ENCODE results near the gene CACNB1.

The CACNB1 gene

DNA sequence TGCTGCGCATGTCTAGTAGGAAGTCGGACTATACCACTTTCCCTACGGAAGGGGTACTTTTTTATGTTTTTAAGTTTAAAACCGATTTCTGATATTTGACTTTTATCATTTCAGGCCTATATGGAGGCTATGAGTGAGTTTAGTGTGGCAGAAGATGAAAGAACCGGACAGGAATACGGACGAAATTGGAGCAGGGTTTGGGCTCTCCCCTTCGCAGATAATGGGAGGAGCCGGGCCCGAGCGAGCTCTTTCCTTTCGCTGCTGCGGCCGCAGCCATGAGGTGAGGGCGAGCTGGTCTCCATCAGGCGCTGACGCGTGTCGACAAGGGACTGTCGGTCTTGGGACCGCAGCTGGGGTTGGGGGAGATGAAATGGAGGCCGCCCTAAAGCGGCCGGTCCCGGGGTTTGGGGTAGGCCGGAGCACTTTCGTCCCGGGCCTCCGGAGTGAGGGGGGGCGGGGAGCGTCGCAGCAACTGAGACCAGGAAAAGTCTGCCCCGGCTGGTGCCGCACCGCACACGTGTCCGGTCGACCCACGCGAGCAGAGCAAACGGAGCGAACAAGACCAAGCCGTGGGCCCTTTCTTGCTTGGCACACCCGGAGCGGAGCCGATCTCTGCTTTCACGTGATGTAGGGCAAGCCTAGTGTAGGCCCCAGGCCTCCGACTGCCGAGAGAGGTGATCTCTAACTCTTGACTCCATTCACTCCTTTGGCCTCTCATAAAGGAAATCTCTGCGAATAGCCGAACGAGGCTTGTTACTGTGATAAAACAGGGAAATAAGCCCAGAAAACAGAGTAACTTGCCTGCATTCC lies 2.8 kb upstream of the CACNB1 start, which contains the start of gene RPL19:
RPL19 (plus strand) TSS at position 214 of the 810 bp plus-strand sequence; CDS start at position 276, 62 bp downstream.
- DNase-seq, result peak; percentile 59 to 66 (median 63)

- DNase-seq, result peak; percentile 64 to 73 (median 68)
Observed at GRCh38 chr17:39199820-39200069, 2.3 kb upstream of the CACNB1 start.

- no peak for DNase-seq
Observed at GRCh38 chr17:39198186-39198566, 707 bp upstream of the CACNB1 start.

DNA sequence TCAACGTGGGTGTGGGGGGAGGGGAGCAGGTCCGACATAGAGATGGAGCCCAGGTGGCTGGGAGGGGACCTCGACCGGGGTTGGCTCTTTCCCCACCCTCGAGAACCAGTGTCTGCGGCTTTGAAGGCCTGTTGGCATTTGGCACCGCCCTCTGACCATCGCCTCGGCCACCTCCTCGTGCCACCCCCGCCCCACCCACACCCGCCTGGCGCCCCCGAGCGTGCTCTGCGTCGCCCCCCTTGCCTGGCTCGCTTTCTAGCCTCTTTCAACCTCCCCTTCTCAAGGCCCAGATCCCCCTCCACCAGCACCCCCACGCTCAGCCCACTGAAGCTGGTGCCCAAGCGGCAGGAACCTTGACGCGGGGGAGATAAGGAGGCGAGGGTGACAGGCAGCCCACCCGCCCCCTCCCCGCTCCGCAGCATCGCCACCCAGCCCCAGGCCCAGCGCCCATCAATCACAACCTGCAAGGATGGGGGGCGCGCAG lies 619 bp downstream of the CACNB1 start:
- no peak for DNase-seq

GRCh38 chr17:39196241-39196807 lies 1.1 kb downstream of the CACNB1 start:
- no peak for DNase-seq

- no peak for DNase-seq
Observed at GRCh38 chr17:39195568-39196160, 1.8 kb downstream of the CACNB1 start.

DNA sequence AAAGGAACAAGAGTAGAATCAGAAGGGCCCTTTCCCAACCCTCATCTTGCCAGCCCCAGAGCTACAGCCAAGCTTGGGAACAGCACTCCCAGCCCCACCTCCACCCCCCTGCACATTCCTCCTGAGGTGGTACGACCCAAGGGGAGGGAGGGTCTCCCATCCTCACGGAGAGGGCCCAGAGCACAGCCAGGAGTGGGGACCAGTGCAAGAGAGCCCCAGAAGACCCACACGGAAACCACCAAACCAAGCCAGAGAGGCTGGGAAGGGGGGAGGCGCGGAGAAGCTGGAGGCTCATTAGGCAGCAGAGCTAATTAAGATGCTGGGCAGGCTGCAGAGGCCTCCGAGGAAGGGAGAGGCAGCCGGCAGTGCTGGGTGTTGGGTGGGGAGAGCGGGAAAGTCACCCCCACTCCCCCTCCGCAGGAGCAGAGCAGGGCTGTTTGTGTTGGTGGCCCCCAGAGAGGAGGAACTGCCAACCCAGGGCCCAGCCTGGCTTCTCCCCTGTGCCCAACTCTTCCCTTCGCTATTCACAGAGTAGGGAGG lies 2.4 kb downstream of the CACNB1 start:
- no peak for DNase-seq

DNA sequence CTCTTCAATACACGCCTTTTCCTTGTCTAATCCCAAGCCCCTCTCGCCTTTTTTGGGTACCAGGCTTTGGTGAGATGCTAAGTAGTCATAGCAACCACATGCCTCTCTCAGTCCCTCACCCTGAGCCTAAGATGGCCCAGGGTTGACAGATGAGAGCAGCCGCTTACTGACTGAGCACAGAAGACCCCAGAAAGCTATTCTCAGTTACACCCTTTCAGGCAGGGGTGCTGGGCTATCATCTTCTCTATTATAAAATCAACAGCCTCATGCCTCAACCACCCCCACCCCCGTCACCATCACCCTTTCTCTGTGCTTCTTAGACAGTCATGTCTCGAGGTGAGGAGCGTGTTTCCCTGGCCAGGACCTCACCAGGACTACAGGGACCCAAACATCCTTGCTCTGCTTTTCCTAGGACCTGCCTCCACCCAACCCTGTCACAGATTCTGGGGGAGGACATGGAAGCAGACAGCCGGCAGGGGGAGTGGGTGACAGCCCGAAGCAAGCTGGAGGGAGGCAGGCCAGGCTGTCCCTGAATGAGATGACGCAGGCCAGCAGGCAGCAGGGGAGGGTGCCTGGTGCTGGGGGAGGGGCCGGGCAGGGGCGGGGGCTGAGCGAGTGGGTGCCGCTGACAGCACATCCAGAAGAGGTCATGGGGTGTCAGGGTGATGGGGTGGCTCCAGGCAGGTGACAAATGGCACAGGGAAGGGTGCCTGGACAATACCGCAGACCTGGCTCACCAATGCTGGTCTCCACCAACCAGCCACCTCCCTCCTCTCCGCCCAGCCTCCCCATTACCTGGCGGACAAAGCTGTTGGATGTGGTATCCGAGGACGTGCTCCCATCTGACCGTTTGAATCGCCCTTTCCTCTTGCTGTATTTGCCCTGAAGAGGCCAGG lies 3.1 kb downstream of the CACNB1 start:
- DNase-seq, result no peak

DNA sequence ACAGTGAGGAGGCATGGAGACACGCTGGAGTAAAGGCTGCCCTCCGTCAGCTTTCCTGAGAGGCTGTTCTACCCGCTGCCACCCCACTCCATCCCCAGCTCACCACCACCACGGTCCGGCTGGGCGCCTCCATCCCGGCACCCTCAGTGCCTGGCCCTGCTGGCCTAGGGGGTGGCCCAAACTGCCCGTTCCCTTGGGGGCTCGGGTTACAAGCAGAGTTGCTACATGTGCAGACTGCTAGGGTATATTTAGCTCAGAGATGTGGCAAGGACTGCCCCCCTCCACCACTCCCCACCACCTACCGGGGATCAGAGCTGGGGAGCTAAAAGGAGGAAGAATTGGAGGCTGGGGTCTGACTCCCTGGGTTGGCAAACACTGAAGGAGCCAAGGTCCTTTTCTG lies 4.1 kb downstream of the CACNB1 start:
- no peak for DNase-seq

DNA sequence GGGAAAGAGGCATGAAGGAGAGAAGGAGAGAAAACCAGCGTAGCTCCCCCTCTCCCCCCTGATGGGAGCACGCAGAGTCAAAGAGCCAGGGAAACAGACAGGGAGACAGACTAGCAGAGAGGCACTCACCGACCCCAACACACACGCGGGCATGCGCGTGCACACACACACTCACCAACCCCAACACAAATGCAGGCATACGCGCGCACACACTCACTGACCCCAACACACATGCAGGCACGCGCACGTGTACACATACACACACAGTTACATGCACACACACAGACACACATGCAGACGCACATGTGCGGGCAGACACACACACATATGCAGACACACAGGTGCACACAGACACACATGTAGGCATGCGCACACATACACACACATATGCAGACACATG lies 4.6 kb downstream of the CACNB1 start:
- no peak for DNase-seq

DNA sequence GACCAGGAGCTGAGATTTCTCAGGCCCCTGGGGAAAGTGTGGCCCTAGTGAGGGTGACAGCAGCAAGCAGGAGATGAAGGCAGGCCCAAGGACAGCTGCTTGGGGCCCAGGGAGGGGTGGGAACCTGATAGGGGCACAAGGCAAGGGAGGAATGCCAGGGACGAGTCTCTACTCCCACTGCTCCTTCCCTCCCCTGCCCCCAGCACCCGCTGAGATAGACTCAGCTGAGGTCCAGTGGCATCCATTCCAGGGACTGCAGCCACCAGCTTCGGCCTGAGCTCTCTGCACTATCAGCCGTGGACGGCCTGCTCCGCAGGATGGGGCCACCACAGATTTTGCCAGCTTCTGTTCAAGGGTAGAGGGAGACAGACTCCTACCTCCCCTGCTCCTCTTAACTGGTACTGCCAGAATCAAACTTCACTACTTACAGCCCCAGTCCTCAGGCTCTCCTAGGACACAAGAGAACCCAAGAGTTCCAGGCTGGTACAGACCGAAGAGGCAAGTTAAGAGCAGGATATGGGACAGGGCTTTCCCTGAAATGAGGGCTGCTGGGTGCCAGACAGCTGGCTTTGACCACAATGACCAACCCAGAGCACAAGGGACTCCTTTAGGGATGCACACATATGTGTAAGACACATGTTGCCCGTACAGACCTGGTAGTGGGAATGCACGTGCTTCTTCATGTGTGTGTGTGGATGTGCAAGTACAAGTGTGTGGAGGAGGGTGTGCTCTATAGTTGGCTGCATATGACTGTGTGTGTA lies 5.5 kb downstream of the CACNB1 start:
- DNase-seq, result no peak

GRCh38 chr17:39187152-39187830 lies 10.2 kb downstream of the CACNB1 start:
- DNase-seq, result no peak

DNA sequence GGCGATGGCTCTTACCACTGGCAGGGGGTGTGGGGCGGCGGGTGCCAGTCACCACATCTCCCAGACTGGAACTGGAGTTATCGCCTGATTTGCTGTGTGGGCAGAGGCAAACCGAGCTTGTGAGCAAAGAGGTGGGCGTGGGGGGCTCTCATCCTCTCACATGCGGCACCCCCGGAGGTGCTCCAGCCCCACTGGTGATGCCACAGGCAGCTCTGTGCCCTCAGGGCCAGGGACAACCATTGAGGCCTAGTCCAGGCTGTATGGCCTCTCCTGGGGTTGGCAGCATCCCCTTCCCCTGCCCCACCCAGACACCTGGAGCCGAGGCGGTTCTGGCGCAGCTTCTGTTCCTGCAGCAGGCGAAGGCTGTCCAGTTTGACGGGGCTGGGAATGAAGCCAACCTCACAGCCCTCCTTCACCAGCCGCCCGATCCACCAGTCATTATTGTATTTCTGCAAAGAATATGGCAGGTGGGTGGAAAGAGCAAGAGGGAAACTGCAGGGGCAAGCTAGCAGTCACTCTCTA lies 10.9 kb downstream of the CACNB1 start:
- DNase-seq, result no peak

DNA sequence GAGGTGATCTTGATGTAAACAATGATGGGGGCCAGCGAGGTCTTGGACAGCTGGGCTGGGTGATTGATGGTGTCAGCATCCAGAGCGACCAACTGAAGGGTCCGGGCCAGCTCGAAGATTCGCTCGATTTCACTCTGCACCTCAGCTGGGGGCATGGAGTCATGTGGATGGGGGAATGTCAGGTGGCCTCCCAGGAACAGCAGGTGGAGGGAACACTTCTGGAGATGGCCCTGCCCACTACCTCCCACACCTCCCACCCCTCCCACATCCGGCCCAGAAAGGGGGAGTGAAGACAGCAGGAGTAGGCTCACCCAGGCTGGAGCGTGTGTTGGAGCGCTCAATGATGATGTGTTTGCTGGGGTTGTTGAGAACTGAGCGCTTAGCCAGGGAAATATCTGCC lies 13.7 kb downstream of the CACNB1 start:
- DNase-seq, result no peak

DNA sequence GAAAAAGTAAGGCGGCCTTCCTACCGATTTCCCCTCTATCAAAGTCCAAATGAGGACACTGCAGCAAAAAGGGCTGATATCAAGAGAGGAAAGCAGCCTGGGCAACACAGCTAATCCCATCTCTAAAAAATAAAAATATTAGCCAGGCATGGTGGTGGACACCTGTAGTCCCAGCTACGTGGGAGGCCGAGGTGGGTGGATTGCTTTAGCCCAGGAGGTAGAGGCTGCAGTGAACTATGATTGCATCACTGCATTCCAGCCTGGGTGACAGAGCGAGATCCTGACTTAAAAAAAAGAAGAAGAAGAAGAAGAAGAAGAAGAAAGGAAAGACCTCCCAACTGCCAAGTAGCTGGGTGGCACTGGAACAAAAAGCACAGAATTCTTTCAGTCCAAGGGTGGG lies 14.4 kb downstream of the CACNB1 start:
- DNase-seq, result no peak

- no peak for DNase-seq
Observed at GRCh38 chr17:39181303-39181702, 16.2 kb downstream of the CACNB1 start.

DNA sequence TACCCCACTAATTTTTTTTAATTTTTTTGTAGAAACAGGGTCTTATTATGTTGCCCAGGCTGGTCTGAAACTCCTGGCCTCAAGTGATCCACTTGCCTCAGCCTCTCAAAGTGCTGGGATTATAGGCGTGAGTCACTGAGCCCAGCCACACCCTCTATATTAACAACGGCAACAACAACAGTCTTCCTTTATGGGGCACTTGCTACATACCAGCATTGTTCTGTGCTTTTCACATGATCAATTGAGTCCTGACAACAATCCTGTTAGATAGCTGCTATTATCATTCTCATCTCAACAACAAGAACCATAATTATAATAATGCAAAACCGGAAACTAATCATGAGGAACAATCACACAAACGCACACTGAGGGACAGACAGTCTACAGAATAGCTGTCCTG lies 18.9 kb downstream of the CACNB1 start:
- no peak for DNase-seq

- no peak for DNase-seq
Observed at GRCh38 chr17:39177256-39177655, 20.2 kb downstream of the CACNB1 start.

DNA sequence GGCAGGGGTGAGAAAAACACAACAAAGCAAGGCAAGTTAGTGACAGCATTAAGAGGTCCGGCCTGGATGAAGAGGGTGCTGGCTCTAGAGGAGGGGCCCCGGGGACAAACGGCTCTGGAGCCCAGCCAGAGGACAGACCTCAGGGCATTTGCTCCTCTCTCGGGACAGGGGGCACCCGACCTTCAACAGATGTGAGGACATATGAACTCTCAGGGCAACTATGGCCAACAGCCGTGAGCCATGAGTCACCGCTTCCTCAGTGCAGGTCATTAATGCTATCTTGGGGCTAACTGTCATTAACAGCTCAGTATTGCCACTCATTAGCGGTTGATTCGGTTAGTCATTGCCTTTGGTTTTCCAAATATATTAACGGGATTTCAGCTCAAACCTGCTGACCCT lies 21.8 kb downstream of the CACNB1 start:
- no peak for DNase-seq

- peak; percentile 54 to 65 (median 60) for DNase-seq
Observed at GRCh38 chr17:39174920-39175694, 22.4 kb downstream of the CACNB1 start.
